ENCODE data around the gene ACOX3.

DNA sequence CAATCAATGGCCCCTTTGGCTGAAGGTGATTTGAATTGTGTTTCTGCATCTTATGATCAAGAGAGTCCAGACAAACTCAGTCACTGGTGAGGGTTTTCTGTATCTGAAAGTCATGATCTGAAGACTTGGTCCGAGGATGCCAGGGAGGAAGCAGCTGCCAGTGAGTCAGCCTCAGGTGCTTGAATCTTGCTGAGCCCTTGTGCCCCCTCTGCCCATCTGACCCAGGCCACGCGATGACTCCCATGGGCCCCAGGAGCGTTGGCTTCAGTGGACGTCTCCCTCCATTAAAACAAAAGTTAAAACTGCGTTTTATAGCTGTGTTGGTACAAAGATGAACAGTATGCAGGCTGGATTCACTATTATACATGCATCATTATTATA, 109.0 kb downstream of the ACOX3 start:
- TF ChIP-seq POLR2A (IDR thresholded peaks at IDR 0.05) = no peak
- TF ChIP-seq, protein P1, sequence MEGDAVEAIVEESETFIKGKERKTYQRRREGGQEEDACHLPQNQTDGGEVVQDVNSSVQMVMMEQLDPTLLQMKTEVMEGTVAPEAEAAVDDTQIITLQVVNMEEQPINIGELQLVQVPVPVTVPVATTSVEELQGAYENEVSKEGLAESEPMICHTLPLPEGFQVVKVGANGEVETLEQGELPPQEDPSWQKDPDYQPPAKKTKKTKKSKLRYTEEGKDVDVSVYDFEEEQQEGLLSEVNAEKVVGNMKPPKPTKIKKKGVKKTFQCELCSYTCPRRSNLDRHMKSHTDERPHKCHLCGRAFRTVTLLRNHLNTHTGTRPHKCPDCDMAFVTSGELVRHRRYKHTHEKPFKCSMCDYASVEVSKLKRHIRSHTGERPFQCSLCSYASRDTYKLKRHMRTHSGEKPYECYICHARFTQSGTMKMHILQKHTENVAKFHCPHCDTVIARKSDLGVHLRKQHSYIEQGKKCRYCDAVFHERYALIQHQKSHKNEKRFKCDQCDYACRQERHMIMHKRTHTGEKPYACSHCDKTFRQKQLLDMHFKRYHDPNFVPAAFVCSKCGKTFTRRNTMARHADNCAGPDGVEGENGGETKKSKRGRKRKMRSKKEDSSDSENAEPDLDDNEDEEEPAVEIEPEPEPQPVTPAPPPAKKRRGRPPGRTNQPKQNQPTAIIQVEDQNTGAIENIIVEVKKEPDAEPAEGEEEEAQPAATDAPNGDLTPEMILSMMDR (IDR thresholded peaks at IDR 0.05) = no peak
